Neural cell (in vitro differentiated cells): ENCODE measurements around the gene SLC35E1. TPM values are rescaled to one million over a fixed set of nuclear protein-coding genes. Genes with fewer than 3 reads are reported as not detected.
"Not testable (repeated sequence)": the region's sequence is repeated elsewhere in the genome, so short reads cannot be mapped to it uniquely, and the experiment has no call there.

Experiments
- H2AFZ ChIP-seq: fragments of 200-600, 300-800 bp; sonication (generic), shearing (Covaris generic); 2 replicates; pipeline ENCODE4 v1.6.0; 2014; ENCODE audit warnings: low read depth, mild to moderate bottlenecking, antibody characterized with exemption, low read length, moderate library complexity
- H3F3A ChIP-seq: fragments of 200-600 bp; shearing (Covaris generic); 2 replicates; pipeline ENCODE4 v1.6.1; 2016; ENCODE audit warnings: mild to moderate bottlenecking, moderate library complexity, mixed read lengths, antibody characterized with exemption, low read length; ENCODE audit not compliant: insufficient read depth, poor library complexity, severe bottlenecking
- H3K27ac ChIP-seq: fragments of 200-600, 300-800 bp; sonication (generic), shearing (Covaris generic); 2 replicates; pipeline ENCODE4 v1.5.1; 2014; ENCODE audit warnings: mild to moderate bottlenecking, low read length, moderate library complexity
- H3K27me3 ChIP-seq: fragments of 300-800, 200-600 bp; sonication (generic), shearing (Covaris generic); 2 replicates; pipeline ENCODE4 v1.6.0; 2014; ENCODE audit warnings: mild to moderate bottlenecking, low read depth, low read length, moderate library complexity; ENCODE audit not compliant: insufficient read depth
- H3K36me3 ChIP-seq: fragments of 300-800, 200-600 bp; sonication (generic), shearing (Covaris generic); 2 replicates; pipeline ENCODE4 v1.5.1; 2014; ENCODE audit warnings: mild to moderate bottlenecking, antibody characterized with exemption, low read length, moderate library complexity; ENCODE audit not compliant: insufficient read depth
- H3K4me2 ChIP-seq: fragments of 300-800, 200-600 bp; sonication (generic), shearing (Covaris generic); 2 replicates; pipeline ENCODE4 v1.6.0; 2014; ENCODE audit warnings: mild to moderate bottlenecking, low read length
- H3K4me3 ChIP-seq: fragments of 300-800, 200-600 bp; sonication (generic), shearing (Covaris generic); 2 replicates; pipeline ENCODE4 v1.5.1; 2014; ENCODE audit warnings: mild to moderate bottlenecking, low read length, moderate library complexity
- H3K79me2 ChIP-seq: fragments of 200-600 bp; shearing (Covaris generic); replicated peaks from 2 replicates; pipeline ENCODE4 v1.6.0; 2014; ENCODE audit warnings: mild to moderate bottlenecking, low read length, moderate library complexity; ENCODE audit not compliant: insufficient read depth
- H3K9ac ChIP-seq: fragments of 300-800, 200-600 bp; sonication (generic), shearing (Covaris generic); 2 replicates; pipeline ENCODE4 v1.6.1; 2016; ENCODE audit warnings: mild to moderate bottlenecking, low read length, mixed read lengths
- H3K9me2 ChIP-seq: fragments of 200-600 bp; shearing (Covaris generic); 2 replicates; pipeline ENCODE4 v1.6.1; 2016; ENCODE audit warnings: mild to moderate bottlenecking, low read length, mixed read lengths; ENCODE audit not compliant: insufficient read depth
- H3K9me3 ChIP-seq: fragments of 200-600, 300-800 bp; sonication (generic), shearing (Covaris generic); 2 replicates; pipeline ENCODE4 v1.6.1; 2016; ENCODE audit warnings: mild to moderate bottlenecking, mixed run types, low read length, moderate library complexity, mixed read lengths
- H4K20me1 ChIP-seq: fragments of 200-600 bp; shearing (Covaris generic); 2 replicates; pipeline ENCODE4 v1.6.1; 2016; ENCODE audit warnings: mild to moderate bottlenecking, mixed run types; ENCODE audit not compliant: insufficient read depth
- EP300 ChIP-seq: fragments of 450-650 bp; conservative IDR thresholded peaks from 2 replicates; pipeline ENCODE4 v1.6.1; 2014; ENCODE audit warnings: antibody characterized with exemption, mild to moderate bottlenecking, moderate library complexity; ENCODE audit not compliant: poor library complexity, severe bottlenecking
- EZH2 ChIP-seq: fragments of 200-600, 300-800 bp; shearing (Covaris generic), sonication (generic); IDR thresholded peaks from 2 replicates; pipeline ENCODE4 v1.6.1; 2014; ENCODE audit warnings: antibody characterized with exemption, low read length, borderline replicate concordance, mild to moderate bottlenecking; ENCODE audit not compliant: insufficient read depth, poor library complexity, severe bottlenecking
- MXI1 ChIP-seq: fragments of 450-650 bp; conservative IDR thresholded peaks from 2 replicates; pipeline ENCODE4 v1.6.1; 2014; ENCODE audit warnings: antibody characterized with exemption, mild to moderate bottlenecking; ENCODE audit not compliant: poor library complexity, severe bottlenecking
- POLR2AphosphoS5 ChIP-seq: IDR thresholded peaks from 2 replicates; pipeline ENCODE4 v1.6.1; 2012
- RAD21 ChIP-seq: fragments of 450-650 bp; conservative IDR thresholded peaks from 2 replicates; pipeline ENCODE4 v1.6.1; 2014; ENCODE audit warnings: antibody characterized with exemption, mild to moderate bottlenecking, moderate library complexity
- SMC3 ChIP-seq: fragments of 450-650 bp; conservative IDR thresholded peaks from 2 replicates; pipeline ENCODE4 v1.6.1; 2014; ENCODE audit warnings: antibody characterized with exemption, mild to moderate bottlenecking, moderate library complexity; ENCODE audit not compliant: poor library complexity
- TAF1 ChIP-seq: IDR thresholded peaks from 2 replicates; pipeline ENCODE4 v1.6.1; 2012; ENCODE audit warnings: low read depth
- polyA plus RNA-seq: library from polyadenylated mRNA; depleted of rRNA; stranded (reverse); fragments of >200 nt; gene quantifications from 2 replicates; pipeline ENCODE4 v1.2.3, GENCODE V29; 2014
- TF ChIP-seq, protein P1 (sequence below): fragments of 450-650 bp; IDR thresholded peaks from 2 replicates; pipeline ENCODE4 v1.5.1; 2014; ENCODE audit warnings: antibody characterized with exemption, mild to moderate bottlenecking, moderate library complexity; ENCODE audit not compliant: poor library complexity, severe bottlenecking
- TF ChIP-seq, protein P2 (sequence below): IDR thresholded peaks from 2 replicates; pipeline ENCODE4 v1.6.1; 2012; ENCODE audit warnings: borderline replicate concordance

Gene SLC35E1
- polyA plus RNA-seq, 1 donor from 2014 or later = 23.9 TPM

DNA sequence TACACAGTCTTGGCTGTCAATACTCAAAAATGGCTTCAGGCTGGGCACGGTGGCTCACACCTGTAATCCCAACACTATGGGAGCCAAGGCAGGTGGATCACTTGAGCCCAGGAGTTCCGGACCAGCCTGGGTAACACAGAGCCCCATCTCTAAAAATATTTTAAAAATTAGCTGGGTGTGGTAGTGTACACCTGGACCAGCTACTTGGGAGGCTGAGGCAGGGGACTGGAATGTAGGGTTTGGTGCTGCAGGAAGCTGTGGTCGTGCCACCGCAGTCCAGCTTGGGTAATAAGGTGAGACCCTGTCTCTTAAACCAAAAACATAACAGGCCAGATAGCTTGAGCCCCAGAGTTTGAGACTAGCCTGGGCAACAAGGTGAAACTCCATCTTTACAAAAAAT is 23.3 kb downstream of the SLC35E1 start:
- Histone ChIP-seq H3K9me2 (no peaks in the 10 kb centered on the region), H3K4me3 (no peak overlapping the region), H3K4me2 (no peak overlapping the region), H3K27me3 (no peaks in the 10 kb centered on the region), H4K20me1 (no peaks in the 10 kb centered on the region), H3K79me2 (peaks cover 5% of the 10 kb centered on the region), H3K27ac (no peak overlapping the region), H3K9ac (no peak overlapping the region), H3F3A (no peaks in the 10 kb centered on the region), H2AFZ (no peak overlapping the region), H3K36me3 (no peaks in the 10 kb centered on the region), H3K9me3 (no peaks in the 10 kb centered on the region)
- TF ChIP-seq EP300 (no peak), TAF1 (no peak), EZH2 (no peak), POLR2AphosphoS5 (no peak), MXI1 (no peak), RAD21 (no peak), SMC3 (no peak)
- TF ChIP-seq, protein P1, sequence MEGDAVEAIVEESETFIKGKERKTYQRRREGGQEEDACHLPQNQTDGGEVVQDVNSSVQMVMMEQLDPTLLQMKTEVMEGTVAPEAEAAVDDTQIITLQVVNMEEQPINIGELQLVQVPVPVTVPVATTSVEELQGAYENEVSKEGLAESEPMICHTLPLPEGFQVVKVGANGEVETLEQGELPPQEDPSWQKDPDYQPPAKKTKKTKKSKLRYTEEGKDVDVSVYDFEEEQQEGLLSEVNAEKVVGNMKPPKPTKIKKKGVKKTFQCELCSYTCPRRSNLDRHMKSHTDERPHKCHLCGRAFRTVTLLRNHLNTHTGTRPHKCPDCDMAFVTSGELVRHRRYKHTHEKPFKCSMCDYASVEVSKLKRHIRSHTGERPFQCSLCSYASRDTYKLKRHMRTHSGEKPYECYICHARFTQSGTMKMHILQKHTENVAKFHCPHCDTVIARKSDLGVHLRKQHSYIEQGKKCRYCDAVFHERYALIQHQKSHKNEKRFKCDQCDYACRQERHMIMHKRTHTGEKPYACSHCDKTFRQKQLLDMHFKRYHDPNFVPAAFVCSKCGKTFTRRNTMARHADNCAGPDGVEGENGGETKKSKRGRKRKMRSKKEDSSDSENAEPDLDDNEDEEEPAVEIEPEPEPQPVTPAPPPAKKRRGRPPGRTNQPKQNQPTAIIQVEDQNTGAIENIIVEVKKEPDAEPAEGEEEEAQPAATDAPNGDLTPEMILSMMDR = no peak
- TF ChIP-seq, protein P2, sequence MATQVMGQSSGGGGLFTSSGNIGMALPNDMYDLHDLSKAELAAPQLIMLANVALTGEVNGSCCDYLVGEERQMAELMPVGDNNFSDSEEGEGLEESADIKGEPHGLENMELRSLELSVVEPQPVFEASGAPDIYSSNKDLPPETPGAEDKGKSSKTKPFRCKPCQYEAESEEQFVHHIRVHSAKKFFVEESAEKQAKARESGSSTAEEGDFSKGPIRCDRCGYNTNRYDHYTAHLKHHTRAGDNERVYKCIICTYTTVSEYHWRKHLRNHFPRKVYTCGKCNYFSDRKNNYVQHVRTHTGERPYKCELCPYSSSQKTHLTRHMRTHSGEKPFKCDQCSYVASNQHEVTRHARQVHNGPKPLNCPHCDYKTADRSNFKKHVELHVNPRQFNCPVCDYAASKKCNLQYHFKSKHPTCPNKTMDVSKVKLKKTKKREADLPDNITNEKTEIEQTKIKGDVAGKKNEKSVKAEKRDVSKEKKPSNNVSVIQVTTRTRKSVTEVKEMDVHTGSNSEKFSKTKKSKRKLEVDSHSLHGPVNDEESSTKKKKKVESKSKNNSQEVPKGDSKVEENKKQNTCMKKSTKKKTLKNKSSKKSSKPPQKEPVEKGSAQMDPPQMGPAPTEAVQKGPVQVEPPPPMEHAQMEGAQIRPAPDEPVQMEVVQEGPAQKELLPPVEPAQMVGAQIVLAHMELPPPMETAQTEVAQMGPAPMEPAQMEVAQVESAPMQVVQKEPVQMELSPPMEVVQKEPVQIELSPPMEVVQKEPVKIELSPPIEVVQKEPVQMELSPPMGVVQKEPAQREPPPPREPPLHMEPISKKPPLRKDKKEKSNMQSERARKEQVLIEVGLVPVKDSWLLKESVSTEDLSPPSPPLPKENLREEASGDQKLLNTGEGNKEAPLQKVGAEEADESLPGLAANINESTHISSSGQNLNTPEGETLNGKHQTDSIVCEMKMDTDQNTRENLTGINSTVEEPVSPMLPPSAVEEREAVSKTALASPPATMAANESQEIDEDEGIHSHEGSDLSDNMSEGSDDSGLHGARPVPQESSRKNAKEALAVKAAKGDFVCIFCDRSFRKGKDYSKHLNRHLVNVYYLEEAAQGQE = no peak

DNA sequence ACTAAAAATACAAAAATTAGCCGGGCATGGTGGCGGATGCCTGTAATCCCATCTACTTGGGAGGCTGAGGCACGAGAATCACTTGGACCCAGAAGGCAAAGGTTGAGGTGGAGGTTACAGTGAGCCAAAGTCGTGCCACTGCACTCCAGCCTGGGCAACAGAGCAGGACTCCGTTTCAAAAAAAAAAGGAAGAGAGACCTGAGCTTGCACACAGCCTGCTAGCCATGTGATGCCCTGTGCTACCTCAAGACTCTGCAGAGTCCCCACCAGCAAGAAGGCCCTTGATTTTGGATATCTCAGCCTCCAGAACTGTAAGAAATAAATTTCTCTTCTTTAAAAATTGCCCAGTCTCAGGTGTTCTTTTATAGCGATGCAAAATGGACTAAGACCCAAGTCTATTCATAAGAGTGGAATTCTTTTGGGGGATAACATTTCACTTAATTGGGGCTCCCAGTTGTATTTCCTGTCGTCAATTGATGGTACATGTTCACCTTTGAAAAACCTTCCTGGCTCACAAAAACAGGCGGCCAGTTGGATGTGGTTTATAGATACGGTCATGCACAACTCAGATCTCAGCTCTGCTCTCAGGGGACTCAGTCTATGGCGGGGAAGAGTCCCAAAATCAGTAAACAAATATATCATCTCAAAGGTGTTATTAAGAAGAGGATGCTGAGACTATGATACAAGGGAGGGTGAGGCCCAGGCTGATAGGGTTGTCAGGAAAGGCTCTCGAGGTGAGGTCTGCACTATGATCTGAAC is 27.6 kb downstream of the SLC35E1 start:
- no peak for TF ChIP-seq SMC3
- no peak for TF ChIP-seq EP300
- TF ChIP-seq, protein P2 = no peak
- TF ChIP-seq TAF1 = no peak
- no peak for TF ChIP-seq EZH2
- TF ChIP-seq, protein P1 = no peak
- TF ChIP-seq POLR2AphosphoS5 = no peak
- no peak for TF ChIP-seq RAD21
- TF ChIP-seq MXI1 = no peak
- H3K9me2 ChIP-seq = no peaks in the 10 kb centered on the region
- H3K27me3 ChIP-seq = no peaks in the 10 kb centered on the region
- H4K20me1 ChIP-seq = no peaks in the 10 kb centered on the region
- no peaks in the 10 kb centered on the region for H3F3A ChIP-seq
- H3K36me3 ChIP-seq = no peaks in the 10 kb centered on the region
- no peak overlapping the region for H3K4me3 ChIP-seq
- no peak overlapping the region for H3K4me2 ChIP-seq
- H3K27ac ChIP-seq = no peak overlapping the region
- no peak overlapping the region for H2AFZ ChIP-seq
- H3K9ac ChIP-seq = no peak overlapping the region
- H3K79me2 ChIP-seq = peaks cover 38% of the 10 kb centered on the region
- H3K9me3 ChIP-seq = no peaks in the 10 kb centered on the region

DNA sequence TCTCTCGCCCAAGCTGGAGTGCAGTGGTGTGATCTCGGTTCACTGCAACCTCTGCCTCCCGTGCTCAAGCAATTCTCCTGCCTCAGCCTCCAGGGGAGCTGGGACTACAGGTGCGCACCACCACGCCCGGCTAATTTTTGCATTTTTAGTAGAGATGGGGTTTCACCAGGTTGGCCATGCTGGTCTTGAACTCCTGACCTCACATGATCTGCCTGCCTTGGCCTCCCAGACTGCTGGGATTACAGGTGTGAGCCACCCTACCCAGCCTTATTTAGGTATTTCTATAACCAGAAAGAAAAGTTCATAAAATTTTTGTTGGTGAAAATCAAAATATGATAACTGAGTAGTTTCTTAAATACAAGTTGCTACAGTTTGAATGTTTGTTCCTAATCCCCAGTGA is 28.5 kb downstream of the SLC35E1 start:
- not testable (repeated sequence) for H3K4me2 ChIP-seq

More for the DNA sequence above, 28.5 kb downstream of the SLC35E1 start:
- not testable (repeated sequence) for H3K9me3 ChIP-seq, H3K9me2 ChIP-seq, H3K36me3 ChIP-seq, H4K20me1 ChIP-seq, H2AFZ ChIP-seq, H3K27ac ChIP-seq, H3F3A ChIP-seq, H3K9ac ChIP-seq, H3K27me3 ChIP-seq
- Histone ChIP-seq H3K4me3 (peak overlapping the region; percentile 77), H3K79me2 (peaks cover 42% of the 10 kb centered on the region)
